ENCODE data around the gene COL20A1. TPM values are rescaled to one million over a fixed set of nuclear protein-coding genes. Genes with fewer than 3 reads are reported as not detected.

Gene COL20A1
- polyA plus RNA-seq, 4 donors: 0.09 to 1.7 TPM; not detected in 2

DNA sequence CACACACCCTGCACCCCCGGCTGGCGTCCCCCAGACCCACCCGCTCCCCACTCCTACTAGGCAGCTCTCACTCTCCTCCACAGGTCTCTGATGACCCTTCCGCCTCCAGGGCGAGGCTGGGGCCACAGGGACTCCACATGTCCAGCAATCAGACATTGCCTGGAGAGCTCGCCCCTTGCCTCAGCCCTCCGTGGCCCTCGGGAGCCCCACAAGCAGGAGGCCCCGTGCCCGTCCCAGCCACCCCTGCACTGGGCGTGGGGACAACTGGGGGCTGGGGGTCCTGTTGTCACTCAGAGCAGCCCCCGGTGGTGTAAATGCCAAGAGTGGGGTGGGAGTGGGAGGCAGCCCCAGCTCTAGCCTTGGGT, 1.5 kb downstream of the COL20A1 start:
- Histone ChIP-seq H3K4me1 (ENCODE audit: control insufficient read depth in 3 of 3, insufficient read depth in 2 of 3, low read depth in 1 of 3, low read length in 2 of 3) (peaks cover 0 to 4% (median 0%) of the 10 kb centered on the region in 3 donors), H3K27me3 (ENCODE audit: control insufficient read depth in 3 of 3, insufficient read depth in 3 of 3, low read length in 3 of 3) (peaks cover 0 to 25% (median 15%) of the 10 kb centered on the region in 3 donors), H3K9me3 (ENCODE audit: control insufficient read depth in 2 of 2, insufficient read depth in 1 of 2, low read depth in 1 of 2, low read length in 1 of 2) (peaks cover 0 to 5% of the 10 kb centered on the region in 2 donors), H3K27ac (ENCODE audit: low read depth in 1 of 3, low read length in 2 of 3) (no peak overlapping the region), H3K36me3 (ENCODE audit: control insufficient read depth in 3 of 3, insufficient read depth in 2 of 3, low read depth in 1 of 3, low read length in 3 of 3) (peaks cover 0 to 6% (median 0%) of the 10 kb centered on the region in 3 donors), H3K4me3 (ENCODE audit: low read depth in 1 of 3, low read length in 3 of 3) (no peak overlapping the region)
- no peak for FAIRE-seq
- DNase-seq: no peak
- 74 to 84% (median 81%) methylated on average over 12 of the region's 12 CpGs for WGBS, 3 donors

DNA sequence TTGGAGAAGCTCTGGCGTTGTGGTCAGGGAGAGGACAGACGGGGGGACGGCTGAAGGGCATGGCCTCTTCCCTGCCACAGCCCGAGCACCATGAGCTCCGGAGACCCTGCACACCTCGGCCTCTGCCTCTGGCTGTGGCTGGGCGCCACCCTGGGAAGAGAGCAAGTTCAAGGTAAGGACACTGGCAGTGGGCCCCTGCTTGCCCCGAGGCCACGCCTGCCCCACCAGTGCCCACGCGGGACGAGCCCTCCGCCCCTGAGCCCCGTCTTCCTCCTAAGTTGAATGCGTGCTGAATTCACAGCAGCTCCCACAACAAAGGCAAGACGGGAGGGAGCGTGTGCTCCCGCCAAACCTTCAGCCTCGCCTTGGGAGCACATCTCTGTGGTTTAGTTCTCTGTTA, 2.0 kb downstream of the COL20A1 start:
- peaks cover 0 to 5% of the 10 kb centered on the region in 2 donors for H3K9me3 ChIP-seq (ENCODE audit: control insufficient read depth in 2 of 2, insufficient read depth in 1 of 2, low read depth in 1 of 2, low read length in 1 of 2)
- DNase-seq (no peak), FAIRE-seq (no peak)
- H3K4me1 ChIP-seq (ENCODE audit: control insufficient read depth in 3 of 3, insufficient read depth in 2 of 3, low read depth in 1 of 3, low read length in 2 of 3): peaks cover 0 to 4% (median 0%) of the 10 kb centered on the region in 3 donors
- H3K27ac ChIP-seq (ENCODE audit: low read depth in 1 of 3, low read length in 2 of 3): no peak overlapping the region
- 42 to 45% (median 44%) methylated on average over 17 to 19 of the region's 19 CpGs for WGBS, 3 donors
- peaks cover 0 to 2% (median 0%) of the 10 kb centered on the region in 3 donors for H3K36me3 ChIP-seq (ENCODE audit: control insufficient read depth in 3 of 3, insufficient read depth in 2 of 3, low read depth in 1 of 3, low read length in 3 of 3)
- H3K4me3 ChIP-seq (ENCODE audit: low read depth in 1 of 3, low read length in 3 of 3): no peak overlapping the region
- peaks cover 0 to 25% (median 15%) of the 10 kb centered on the region in 3 donors for H3K27me3 ChIP-seq (ENCODE audit: control insufficient read depth in 3 of 3, insufficient read depth in 3 of 3, low read length in 3 of 3)

DNA sequence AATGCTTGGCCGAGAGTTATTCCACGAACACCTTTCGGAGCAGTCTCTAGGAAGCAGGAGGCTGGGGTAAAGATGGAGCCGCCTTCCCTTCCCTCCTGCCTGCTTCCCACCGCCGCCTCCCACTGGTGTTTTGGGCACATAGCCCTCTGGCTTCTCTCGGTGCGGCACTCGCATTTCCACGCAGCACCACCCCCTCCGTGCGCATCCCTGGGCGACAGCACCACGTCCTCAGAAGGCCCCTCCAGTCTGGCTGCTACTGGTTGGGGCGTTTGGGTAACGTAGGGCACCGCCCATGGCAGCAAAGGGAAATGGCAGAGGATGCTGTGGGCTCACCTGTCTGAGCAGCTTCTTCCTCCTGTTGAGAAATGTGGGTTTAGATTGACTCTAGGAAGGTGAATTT, 2.4 kb downstream of the COL20A1 start:
- peaks cover 0 to 2% (median 0%) of the 10 kb centered on the region in 3 donors for H3K36me3 ChIP-seq (ENCODE audit: control insufficient read depth in 3 of 3, insufficient read depth in 2 of 3, low read depth in 1 of 3, low read length in 3 of 3)
- DNase-seq (no peak), FAIRE-seq (no peak)
- no peak overlapping the region for H3K27ac ChIP-seq (ENCODE audit: low read depth in 1 of 3, low read length in 2 of 3)
- H3K27me3 ChIP-seq (ENCODE audit: control insufficient read depth in 3 of 3, insufficient read depth in 3 of 3, low read length in 3 of 3): peaks cover 0 to 25% (median 15%) of the 10 kb centered on the region in 3 donors
- peaks cover 0 to 4% (median 0%) of the 10 kb centered on the region in 3 donors for H3K4me1 ChIP-seq (ENCODE audit: control insufficient read depth in 3 of 3, insufficient read depth in 2 of 3, low read depth in 1 of 3, low read length in 2 of 3)
- peaks cover 0 to 5% of the 10 kb centered on the region in 2 donors for H3K9me3 ChIP-seq (ENCODE audit: control insufficient read depth in 2 of 2, insufficient read depth in 1 of 2, low read depth in 1 of 2, low read length in 1 of 2)
- WGBS, 3 donors: 24 to 30% (median 27%) methylated on average over 17 of the region's 17 CpGs
- H3K4me3 ChIP-seq (ENCODE audit: low read depth in 1 of 3, low read length in 3 of 3): no peak overlapping the region

DNA sequence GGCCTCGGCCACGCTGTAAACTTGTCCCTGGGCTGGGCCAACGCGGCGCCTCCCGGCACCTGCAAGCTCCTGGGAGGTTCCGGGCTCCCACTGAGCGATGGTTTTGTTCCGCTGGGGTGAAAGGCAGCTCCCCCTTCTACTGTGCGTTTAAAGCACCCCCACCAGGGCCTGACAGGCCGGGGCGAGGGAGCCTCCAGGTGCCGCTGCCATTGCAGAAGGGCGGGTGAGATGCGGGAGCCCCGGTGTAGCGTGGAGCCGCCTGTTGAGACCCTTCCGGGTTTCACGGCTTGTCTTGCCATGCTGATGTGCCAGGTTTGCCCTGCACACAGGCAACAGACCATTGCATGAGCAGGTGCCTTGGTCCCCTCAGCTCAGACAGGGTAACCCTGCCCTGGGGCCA, 2.9 kb downstream of the COL20A1 start:
- no peak for FAIRE-seq

DNA sequence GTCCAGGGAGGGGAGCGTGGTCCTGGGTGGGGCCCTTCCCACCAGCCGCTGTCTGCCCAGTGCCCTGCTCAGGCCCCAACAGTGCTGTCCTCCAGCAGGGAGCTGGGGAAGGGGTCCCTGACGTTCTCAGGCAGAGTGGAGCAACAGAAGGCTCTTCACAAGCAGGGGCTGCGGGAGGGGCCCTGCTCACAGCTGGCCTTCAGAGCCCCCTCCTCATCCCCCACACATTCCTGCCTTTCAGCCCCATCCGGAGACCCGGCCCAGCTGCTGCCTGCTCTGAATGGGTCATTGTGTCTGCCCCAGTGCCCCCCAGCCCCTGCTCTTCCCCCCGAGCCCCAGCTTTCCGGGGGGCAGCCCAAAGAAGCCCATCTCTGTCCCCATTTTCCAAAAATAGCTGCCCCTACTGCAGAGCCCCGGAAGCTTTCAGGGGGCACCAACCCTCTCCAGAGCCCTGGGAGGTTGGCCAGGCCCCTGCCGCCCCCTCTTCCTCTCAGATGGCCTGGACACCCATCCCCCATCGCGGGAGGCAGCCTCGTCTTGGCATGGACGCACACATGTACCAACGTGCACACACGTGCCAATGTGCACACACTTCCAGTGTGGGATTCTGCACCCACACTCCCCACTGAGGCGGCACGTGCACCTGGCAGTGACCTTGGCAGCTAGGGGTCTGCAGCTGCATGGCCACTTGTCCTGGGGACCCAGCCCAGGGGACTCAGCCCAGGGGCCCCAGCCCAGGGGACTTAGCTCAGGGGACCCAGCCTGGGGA, 3.7 kb downstream of the COL20A1 start:
- Histone ChIP-seq H3K27me3 (ENCODE audit: control insufficient read depth in 3 of 3, insufficient read depth in 3 of 3, low read length in 3 of 3) (peaks cover 0 to 25% (median 14%) of the 10 kb centered on the region in 3 donors), H3K4me1 (ENCODE audit: control insufficient read depth in 3 of 3, insufficient read depth in 2 of 3, low read depth in 1 of 3, low read length in 2 of 3) (no peaks in the 10 kb centered on the region), H3K27ac (ENCODE audit: low read depth in 1 of 3, low read length in 2 of 3) (no peak overlapping the region), H3K36me3 (ENCODE audit: control insufficient read depth in 3 of 3, insufficient read depth in 2 of 3, low read depth in 1 of 3, low read length in 3 of 3) (peaks cover 0 to 2% (median 0%) of the 10 kb centered on the region in 3 donors), H3K9me3 (ENCODE audit: control insufficient read depth in 2 of 2, insufficient read depth in 1 of 2, low read depth in 1 of 2, low read length in 1 of 2) (peaks cover 0 to 5% of the 10 kb centered on the region in 2 donors), H3K4me3 (ENCODE audit: low read depth in 1 of 3, low read length in 3 of 3) (no peak overlapping the region)
- FAIRE-seq (no peak), DNase-seq (no peak)
- WGBS, 3 donors: 36 to 45% (median 40%) methylated on average over 17 to 18 of the region's 18 CpGs

More for the DNA sequence above, 2.9 kb downstream of the COL20A1 start:
- WGBS, 3 donors: 5 to 25% (median 7%) methylated on average over 18 to 20 of the region's 20 CpGs
- H3K27me3 ChIP-seq (ENCODE audit: control insufficient read depth in 3 of 3, insufficient read depth in 3 of 3, low read length in 3 of 3): peaks cover 0 to 25% (median 15%) of the 10 kb centered on the region in 3 donors
- H3K4me3 ChIP-seq (ENCODE audit: low read depth in 1 of 3, low read length in 3 of 3): no peak overlapping the region
- H3K4me1 ChIP-seq (ENCODE audit: control insufficient read depth in 3 of 3, insufficient read depth in 2 of 3, low read depth in 1 of 3, low read length in 2 of 3): peaks cover 0 to 3% (median 0%) of the 10 kb centered on the region in 3 donors
- H3K36me3 ChIP-seq (ENCODE audit: control insufficient read depth in 3 of 3, insufficient read depth in 2 of 3, low read depth in 1 of 3, low read length in 3 of 3): peaks cover 0 to 2% (median 0%) of the 10 kb centered on the region in 3 donors
- DNase-seq: no peak
- H3K9me3 ChIP-seq (ENCODE audit: control insufficient read depth in 2 of 2, insufficient read depth in 1 of 2, low read depth in 1 of 2, low read length in 1 of 2): peaks cover 0 to 5% of the 10 kb centered on the region in 2 donors
- H3K27ac ChIP-seq (ENCODE audit: low read depth in 1 of 3, low read length in 2 of 3): no peak overlapping the region

DNA sequence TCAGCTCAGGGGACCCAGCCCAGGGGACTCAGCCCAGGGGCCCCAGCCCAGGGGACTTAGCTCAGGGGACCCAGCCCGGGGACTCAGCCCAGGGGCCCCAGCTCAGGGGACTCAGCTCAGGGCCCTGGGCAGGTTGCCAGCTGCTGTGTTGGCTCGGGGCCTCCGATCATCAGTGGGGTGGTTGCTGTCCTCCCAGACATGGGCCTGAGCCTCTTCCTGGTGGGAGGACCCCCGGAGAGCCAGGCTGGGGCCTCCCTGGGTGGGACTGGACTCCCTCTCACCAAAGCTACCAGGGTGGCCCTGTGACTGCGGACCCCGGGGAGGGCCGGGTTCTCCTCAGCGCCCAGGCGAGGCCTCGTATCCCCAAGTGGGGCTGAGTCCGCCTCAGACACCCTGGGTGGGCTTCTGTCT, 4.4 kb downstream of the COL20A1 start:
- Histone ChIP-seq H3K4me1 (ENCODE audit: control insufficient read depth in 3 of 3, insufficient read depth in 2 of 3, low read depth in 1 of 3, low read length in 2 of 3) (no peaks in the 10 kb centered on the region), H3K4me3 (ENCODE audit: low read depth in 1 of 3, low read length in 3 of 3) (no peak overlapping the region), H3K27me3 (ENCODE audit: control insufficient read depth in 3 of 3, insufficient read depth in 3 of 3, low read length in 3 of 3) (peaks cover 0 to 25% (median 12%) of the 10 kb centered on the region in 3 donors), H3K27ac (ENCODE audit: low read depth in 1 of 3, low read length in 2 of 3) (no peak overlapping the region), H3K36me3 (ENCODE audit: control insufficient read depth in 3 of 3, insufficient read depth in 2 of 3, low read depth in 1 of 3, low read length in 3 of 3) (no peaks in the 10 kb centered on the region), H3K9me3 (ENCODE audit: control insufficient read depth in 2 of 2, insufficient read depth in 1 of 2, low read depth in 1 of 2, low read length in 1 of 2) (peaks cover 0 to 5% of the 10 kb centered on the region in 2 donors)
- FAIRE-seq (no peak), DNase-seq (no peak)
- WGBS, 3 donors: 51 to 67% (median 60%) methylated on average over 11 of the region's 11 CpGs

DNA sequence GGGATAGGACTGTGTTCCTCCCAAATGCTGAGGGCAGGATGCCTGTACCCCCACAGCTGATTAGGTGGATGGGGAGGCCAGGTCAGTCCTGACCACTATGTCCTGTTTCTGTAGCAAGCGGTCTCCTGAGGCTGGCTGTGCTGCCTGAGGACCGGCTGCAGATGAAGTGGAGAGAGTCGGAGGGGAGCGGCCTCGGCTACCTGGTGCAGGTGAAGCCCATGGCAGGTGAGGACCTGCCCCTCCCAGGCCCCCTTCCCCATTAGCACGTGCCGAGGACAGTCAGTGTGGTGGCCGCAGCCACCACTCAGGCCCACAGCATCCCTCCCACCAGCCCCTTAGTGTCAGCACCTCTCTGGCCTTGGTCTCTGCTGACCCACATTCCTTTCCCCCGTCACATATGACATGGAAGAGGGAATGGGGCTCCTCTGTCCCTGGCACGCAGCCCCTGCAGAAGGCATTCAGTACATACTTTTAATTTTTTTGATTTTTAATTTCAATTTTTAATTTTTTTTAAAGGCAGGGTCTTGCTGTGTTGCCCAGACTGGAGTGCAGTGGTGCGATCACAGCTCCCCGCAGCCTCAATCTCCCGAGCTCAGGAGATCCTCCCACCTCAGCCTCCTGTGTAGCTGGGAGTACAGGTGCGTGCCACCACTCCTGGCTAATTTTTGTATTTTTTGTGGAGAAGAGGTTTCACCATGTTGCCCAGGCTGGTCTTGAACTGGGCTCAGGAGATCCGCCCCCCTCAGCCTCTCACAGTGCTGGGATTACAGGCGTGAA, 5.0 kb downstream of the COL20A1 start:
- no peaks in the 10 kb centered on the region for H3K36me3 ChIP-seq (ENCODE audit: control insufficient read depth in 3 of 3, insufficient read depth in 2 of 3, low read depth in 1 of 3, low read length in 3 of 3)
- WGBS, 3 donors: 75 to 85% (median 79%) methylated on average over 14 to 16 of the region's 16 CpGs
- FAIRE-seq: no peak
- peaks cover 0 to 23% (median 12%) of the 10 kb centered on the region in 3 donors for H3K27me3 ChIP-seq (ENCODE audit: control insufficient read depth in 3 of 3, insufficient read depth in 3 of 3, low read length in 3 of 3)
- DNase-seq: no peak
- H3K4me3 ChIP-seq (ENCODE audit: low read depth in 1 of 3, low read length in 3 of 3): no peak overlapping the region
- H3K4me1 ChIP-seq (ENCODE audit: control insufficient read depth in 3 of 3, insufficient read depth in 2 of 3, low read depth in 1 of 3, low read length in 2 of 3): no peaks in the 10 kb centered on the region
- peaks cover 0 to 5% of the 10 kb centered on the region in 2 donors for H3K9me3 ChIP-seq (ENCODE audit: control insufficient read depth in 2 of 2, insufficient read depth in 1 of 2, low read depth in 1 of 2, low read length in 1 of 2)
- no peak overlapping the region for H3K27ac ChIP-seq (ENCODE audit: low read depth in 1 of 3, low read length in 2 of 3)

DNA sequence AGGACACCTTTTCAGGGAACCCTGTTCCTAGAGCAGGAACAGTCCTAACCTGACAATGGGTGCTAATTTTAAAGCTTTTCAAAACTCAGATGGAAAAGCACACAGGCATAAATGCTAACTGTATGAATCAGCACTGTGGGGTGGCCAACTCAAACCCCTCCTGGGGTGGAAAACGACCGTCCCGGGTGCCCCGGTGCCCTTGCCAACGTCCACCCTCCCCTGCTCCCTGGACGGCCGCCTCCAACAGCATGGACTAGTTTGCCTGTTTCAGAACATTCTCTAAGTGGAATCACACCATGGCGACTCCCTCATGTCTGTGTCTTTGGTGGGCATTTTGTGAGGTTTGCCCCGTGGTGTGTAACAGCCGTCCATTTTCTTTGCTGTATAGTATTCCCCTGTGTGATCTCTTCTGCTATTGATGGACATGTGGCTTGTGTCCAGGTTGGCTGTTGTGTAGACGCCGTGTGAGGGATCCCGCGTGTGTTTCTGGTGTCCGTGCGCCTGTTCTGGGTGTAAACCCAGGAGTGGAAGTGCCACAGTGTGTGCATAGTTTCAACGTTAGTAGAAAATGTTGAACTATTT, 5.8 kb downstream of the COL20A1 start:
- Histone ChIP-seq H3K27me3 (ENCODE audit: control insufficient read depth in 3 of 3, insufficient read depth in 3 of 3, low read length in 3 of 3) (peaks cover 0 to 23% (median 12%) of the 10 kb centered on the region in 3 donors), H3K9me3 (ENCODE audit: control insufficient read depth in 2 of 2, insufficient read depth in 1 of 2, low read depth in 1 of 2, low read length in 1 of 2) (peaks cover 0 to 5% of the 10 kb centered on the region in 2 donors), H3K36me3 (ENCODE audit: control insufficient read depth in 3 of 3, insufficient read depth in 2 of 3, low read depth in 1 of 3, low read length in 3 of 3) (no peaks in the 10 kb centered on the region), H3K27ac (ENCODE audit: low read depth in 1 of 3, low read length in 2 of 3) (no peak overlapping the region), H3K4me3 (ENCODE audit: low read depth in 1 of 3, low read length in 3 of 3) (no peak overlapping the region), H3K4me1 (ENCODE audit: control insufficient read depth in 3 of 3, insufficient read depth in 2 of 3, low read depth in 1 of 3, low read length in 2 of 3) (no peaks in the 10 kb centered on the region)
- no peak for DNase-seq
- no peak for FAIRE-seq
- WGBS, 3 donors: 87 to 90% (median 88%) methylated on average over 17 of the region's 17 CpGs
